GM13976 (cell line): ENCODE data around the gene GINS3.

Source experiments
- DNase-seq: peaks from one replicate; pipeline ENCODE4 v3.0.0; 2012; ENCODE audit warnings: low spot score
- CTCF ChIP-seq: IDR thresholded peaks from 2 replicates; pipeline ENCODE4 v1.5.1; 2012; ENCODE audit warnings: borderline replicate concordance, mild to moderate bottlenecking; ENCODE audit not compliant: insufficient read depth; ENCODE audit errors: extremely low read depth, missing control alignments, control extremely low read depth
- in situ Hi-C: fragments of 300-500 bp; cut with MboI; formaldehyde crosslinking; loops from one replicate; pipeline ENCODE4 v1.12.0; 2022; ENCODE audit warnings: low sequenced_read_pairs, mixed read lengths, inconsistent platforms; ENCODE audit not compliant: unreplicated experiment

Gene GINS3

GRCh38 chr16:58448890-58449289, 56.6 kb downstream of the GINS3 start:
- TF ChIP-seq CTCF = no peak
- DNase-seq = no peak
- in situ Hi-C loops = no loop called here

GRCh38 chr16:58449306-58449705, 57.0 kb downstream of the GINS3 start:
- no peak for TF ChIP-seq CTCF
- no peak for DNase-seq
- in situ Hi-C loops = no loop called here

DNA sequence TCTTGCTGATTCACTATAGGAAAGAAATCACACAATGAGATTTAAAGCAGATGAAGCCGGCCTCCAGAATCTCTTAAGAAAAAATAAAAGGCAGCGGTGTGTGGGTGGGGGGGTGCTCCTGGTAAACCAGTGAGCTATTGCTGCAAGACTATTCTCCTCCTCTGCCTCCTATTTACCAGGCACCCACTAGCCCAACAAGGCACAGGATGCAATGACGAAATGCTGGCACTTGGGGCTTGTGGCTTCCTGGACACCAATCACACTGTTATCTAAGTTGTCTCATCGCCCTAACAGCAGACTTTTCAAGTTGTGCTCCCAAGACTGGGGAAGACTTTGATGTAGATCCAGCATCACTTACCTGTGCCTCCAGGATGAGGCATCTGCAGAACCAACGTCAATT, 57.5 kb downstream of the GINS3 start:
- no peak for DNase-seq
- TF ChIP-seq CTCF = no peak
- in situ Hi-C loops = no loop called here

GRCh38 chr16:58450590-58450989, 58.3 kb downstream of the GINS3 start:
- DNase-seq = no peak
- in situ Hi-C loops = no loop called here
- no peak for TF ChIP-seq CTCF

DNA sequence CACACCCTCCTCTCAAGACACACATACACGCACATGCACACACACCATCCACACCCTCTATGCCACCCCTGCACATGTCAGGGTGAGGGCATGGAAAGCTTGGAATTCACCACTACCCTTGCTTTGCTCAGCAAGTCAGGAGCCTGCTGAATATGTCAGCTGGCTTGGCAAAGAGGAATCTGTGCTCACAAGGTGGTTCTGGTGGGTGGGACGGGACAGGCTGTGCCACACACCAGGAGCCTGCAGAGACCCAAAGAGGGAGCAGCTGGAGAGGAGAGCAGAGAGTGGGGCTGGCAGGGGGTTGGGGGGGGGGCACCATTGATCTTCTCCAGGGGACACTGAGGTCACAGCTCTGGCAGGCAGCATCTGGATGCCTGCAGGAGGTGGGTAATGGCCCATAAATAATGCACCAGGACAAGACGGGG, 59.0 kb downstream of the GINS3 start:
- in situ Hi-C loops = no loop called here
- no peak for DNase-seq
- TF ChIP-seq CTCF = no peak

GRCh38 chr16:58451945-58452401, 59.7 kb downstream of the GINS3 start:
- no peak for DNase-seq
- no peak for TF ChIP-seq CTCF
- in situ Hi-C loops = no loop called here

GRCh38 chr16:58452640-58453039, 60.4 kb downstream of the GINS3 start:
- in situ Hi-C loops = no loop called here
- DNase-seq = no peak
- no peak for TF ChIP-seq CTCF
